ENCODE measurements around the gene BCAS3.

- no peak for TF ChIP-seq JUND (IDR thresholded peaks at IDR 0.05)
- TF ChIP-seq CTCF (IDR thresholded peaks at IDR 0.05; ENCODE audit: low read depth, low read length, missing input control) = no peak
- TF ChIP-seq SP1 (IDR thresholded peaks at IDR 0.05) = no peak
- no peak for TF ChIP-seq ATF3 (IDR thresholded peaks at IDR 0.05)
- TF ChIP-seq GABPA (IDR thresholded peaks at IDR 0.05 in 1 of 2, conservative IDR thresholded peaks at IDR 0.05 in 1 of 2) = no peak
- TF ChIP-seq RXRA (IDR thresholded peaks at IDR 0.05) = peak; percentile 55 to 68
- no peak for TF ChIP-seq RAD21 (IDR thresholded peaks at IDR 0.05)
- TF ChIP-seq EGR1 (IDR thresholded peaks at IDR 0.05; ENCODE audit: low read depth in 2 of 2) = no peak
- TF ChIP-seq REST (IDR thresholded peaks at IDR 0.05) = no peak
- TF ChIP-seq TAF1 (conservative IDR thresholded peaks at IDR 0.05) = no peak
- TF ChIP-seq MAX (IDR thresholded peaks at IDR 0.05) = no peak
- TF ChIP-seq YY1 (IDR thresholded peaks at IDR 0.05) = no peak
- peak; percentile 17 to 36 for TF ChIP-seq HNF4A (conservative IDR thresholded peaks at IDR 0.05)
These were observed 547.7 kb downstream of the BCAS3 start for GRCh38 chr17:61225178-61225882.
